Measurements from ENCODE around the gene BATF.
"Not testable (repeated sequence)": the region's sequence is repeated elsewhere in the genome, so short reads cannot be mapped to it uniquely, and the experiment has no call there.

Gene BATF, protein sequence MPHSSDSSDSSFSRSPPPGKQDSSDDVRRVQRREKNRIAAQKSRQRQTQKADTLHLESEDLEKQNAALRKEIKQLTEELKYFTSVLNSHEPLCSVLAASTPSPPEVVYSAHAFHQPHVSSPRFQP

DNA sequence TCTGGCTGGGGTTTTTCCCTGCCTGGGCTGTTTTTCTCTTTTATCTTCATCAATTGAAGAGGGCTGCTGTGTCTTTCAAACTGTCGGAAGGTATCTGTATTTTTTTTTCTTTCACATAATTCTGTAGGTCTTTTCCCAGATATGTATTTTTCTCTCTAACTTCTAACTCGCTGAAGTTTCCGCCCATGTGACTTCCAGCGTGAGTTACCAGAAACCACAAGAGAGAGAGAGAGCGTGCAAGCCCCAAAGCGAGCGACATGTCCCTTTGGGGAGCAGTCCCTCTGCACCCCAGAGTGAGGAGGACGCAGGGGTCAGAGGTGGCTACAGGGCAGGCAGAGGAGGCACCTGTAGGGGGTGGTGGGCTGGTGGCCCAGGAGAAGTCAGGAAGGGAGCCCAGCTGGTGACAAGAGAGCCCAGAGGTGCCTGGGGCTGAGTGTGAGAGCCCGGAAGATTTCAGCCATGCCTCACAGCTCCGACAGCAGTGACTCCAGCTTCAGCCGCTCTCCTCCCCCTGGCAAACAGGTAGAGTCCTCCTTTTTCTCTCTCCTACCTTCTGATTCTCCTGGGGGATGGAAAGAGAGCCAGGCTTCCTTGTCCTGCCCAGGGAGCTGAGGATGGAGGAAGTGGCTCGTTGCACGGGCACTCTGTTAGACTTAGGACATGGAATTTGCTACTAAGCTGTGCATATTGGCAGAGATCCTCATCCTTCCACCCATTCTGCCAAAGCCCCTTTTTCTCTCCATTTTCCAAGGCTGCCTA lies at the start of gene BATF:
TSS of gene BATF (plus strand) at position 246 of the 759 bp plus-strand sequence. CDS start at position 460, 214 bp downstream.
- DNase-seq: peak; percentile 86

DNA sequence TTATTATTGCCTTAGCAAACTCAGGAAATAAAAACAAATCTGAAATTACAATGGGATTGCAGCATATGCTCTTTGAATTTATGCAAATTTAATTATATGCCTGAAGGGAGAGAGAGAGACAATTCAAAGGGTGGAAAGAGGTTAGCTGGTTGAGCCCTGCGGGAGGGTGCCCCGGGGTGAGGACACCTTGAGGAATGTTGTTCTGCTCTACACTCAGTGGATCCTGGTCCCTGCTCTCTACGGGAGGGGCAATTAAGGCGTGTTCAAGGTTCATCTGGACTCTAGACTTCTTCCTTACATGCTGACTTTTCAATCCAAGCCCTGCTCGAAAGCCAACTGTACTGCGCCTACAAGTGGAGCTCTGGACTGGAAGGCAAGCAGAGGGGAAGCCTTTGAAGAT lies 48.1 kb upstream of the BATF start:
- DNase-seq: not testable (repeated sequence)

GRCh38 chr14:75476274-75476995 lies 45.8 kb upstream of the BATF start:
- DNase-seq: no peak

DNA sequence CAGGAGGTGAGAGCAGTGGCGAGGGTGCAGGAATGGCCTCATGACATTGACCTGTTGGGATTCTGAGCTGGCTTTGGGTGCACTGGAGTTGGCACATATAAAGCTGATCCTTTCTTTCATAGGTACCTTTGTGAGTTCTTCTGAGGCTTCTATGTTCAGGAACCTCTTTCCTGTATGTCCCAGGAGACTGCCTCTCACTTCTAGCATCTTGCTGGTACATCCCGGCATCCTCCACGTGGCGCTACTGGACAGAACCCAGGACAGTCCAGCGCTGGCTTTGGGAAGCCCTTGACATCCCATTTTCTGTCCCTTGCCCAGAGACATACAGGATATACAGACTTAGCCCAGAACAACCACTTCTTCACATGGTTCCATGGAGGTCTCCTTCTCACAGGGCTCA lies 44.4 kb upstream of the BATF start:
- DNase-seq: no peak

GRCh38 chr14:75479770-75480600 lies 42.3 kb upstream of the BATF start:
- DNase-seq: no peak

DNA sequence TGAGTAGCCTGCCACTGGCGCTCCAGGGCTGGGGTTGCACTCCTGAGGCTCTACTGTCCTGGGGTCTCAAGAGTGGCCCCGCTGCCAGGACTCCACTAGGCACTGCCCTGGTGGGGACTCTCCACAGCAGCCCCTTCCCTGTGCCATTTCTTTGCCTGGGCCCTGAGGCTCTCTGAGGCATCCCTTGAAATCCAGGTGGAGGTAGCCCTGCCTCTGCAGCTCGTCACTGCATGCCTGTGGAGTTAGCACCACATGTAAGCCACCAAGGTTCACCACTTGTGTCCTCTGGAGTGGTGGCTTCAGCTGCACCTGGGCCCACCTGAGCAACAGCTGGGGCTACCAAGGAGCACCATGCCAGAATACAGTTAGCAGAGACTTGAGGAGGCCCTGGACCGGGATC lies 39.9 kb upstream of the BATF start:
- peak; percentile 33 for DNase-seq

- DNase-seq: peak; percentile 33
Measured at GRCh38 chr14:75484711-75485429, 37.4 kb upstream of the BATF start.

- no peak for DNase-seq
Measured at GRCh38 chr14:75486318-75486717, 36.0 kb upstream of the BATF start.

DNA sequence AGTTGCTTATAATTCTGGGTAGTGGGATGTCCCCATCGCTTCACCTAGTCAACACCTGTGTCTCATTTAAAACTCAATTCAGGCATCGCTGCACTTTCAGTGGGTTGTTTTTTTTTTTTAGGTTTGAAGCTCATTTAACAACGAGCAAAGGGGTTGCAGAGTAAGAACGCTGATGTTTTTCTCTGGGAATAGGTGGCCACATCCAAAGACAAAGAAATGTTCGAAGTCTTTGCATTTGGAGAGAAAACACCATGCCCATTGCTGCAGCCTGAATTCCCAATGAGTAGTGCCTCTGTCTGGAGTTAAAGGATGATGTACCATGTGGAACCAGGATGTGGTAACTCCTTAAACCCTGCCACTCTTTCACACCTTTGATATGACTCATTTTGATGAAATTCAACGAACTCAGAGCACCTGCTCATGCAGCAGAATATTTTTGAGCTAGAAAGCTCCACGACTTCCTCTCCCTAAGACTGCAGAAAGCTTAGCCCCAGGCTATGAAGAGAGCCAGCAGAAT lies 35.1 kb upstream of the BATF start:
- peak; percentile 47 for DNase-seq

DNA sequence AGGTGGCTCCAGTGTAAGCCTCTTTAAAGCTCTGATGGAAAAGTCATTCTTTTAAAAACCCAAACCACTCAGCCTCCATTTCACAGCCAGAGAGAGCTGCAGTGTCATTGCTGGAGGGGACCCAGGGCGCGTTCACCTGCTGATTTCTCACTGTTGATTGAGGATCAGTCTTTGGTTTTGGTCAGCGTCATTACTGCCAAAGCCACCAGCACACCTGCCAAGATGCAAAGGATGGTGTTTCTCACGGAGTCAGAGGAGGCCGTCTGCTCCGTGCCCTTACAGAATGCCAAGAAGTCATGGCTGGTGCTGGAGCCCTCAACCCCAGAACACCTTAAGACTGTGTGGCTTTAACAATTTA lies 32.8 kb upstream of the BATF start:
- no peak for DNase-seq

GRCh38 chr14:75491376-75491978 lies 30.8 kb upstream of the BATF start:
- DNase-seq: no peak

DNA sequence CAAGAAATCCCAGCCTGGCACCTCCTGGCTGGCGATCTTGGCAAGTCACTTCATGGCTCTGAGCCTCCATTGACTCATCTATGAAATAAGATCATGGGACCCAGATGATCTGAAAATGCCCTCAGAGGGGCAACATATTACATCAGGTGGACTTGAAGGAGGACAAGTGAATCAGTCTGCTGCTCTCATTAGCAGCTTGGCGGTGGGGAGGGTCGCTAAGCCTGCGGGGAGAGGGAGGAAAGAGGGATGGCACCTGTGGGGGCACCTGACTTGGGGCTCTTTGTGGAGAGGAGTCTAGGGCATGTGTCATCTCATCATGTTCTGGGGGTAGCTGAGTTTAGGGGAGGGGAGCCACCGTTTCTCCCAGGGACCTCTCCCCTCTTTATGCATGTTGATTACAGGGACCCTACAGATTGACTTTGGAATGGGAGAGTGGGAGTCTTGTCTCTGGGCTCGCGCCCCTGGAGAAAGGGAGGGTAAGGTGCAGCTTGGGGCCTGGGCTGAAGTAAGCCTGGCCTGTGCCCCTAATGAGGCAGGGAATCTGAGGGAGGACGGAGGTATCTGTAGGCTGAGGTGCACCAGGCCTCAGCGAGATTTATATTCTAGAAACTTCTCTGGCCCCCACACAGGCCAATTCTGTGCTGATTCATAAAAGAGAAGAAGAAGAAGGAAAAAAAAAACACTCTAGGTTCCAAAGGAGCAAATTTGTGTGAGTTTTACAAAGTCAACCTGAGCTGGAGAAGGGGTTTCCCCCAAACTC lies 29.3 kb upstream of the BATF start:
- no peak for DNase-seq

GRCh38 chr14:75493592-75494087 lies 28.6 kb upstream of the BATF start:
- no peak for DNase-seq

GRCh38 chr14:75494896-75495295 lies 27.4 kb upstream of the BATF start:
- DNase-seq: no peak

DNA sequence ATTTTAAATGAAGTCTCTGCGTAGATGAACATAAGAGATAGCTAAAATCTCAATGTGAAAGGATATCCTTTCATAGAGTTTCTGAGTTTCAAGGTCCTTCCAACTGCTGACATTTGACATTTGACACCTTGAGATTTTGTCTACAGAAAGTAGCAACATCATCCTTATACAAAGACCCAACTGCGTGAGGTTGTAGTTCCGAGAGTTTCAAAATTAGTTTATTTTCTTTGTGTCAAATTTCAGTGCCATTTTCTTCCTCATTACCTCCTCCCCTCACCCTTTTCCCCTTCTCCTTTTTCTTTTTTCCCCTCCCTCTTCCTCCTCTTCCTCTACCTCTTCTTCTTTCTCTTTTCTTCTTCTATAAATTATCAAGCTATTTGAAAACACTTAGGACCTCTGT lies 26.9 kb upstream of the BATF start:
- DNase-seq: no peak

- no peak for DNase-seq
Measured at GRCh38 chr14:75495882-75496281, 26.4 kb upstream of the BATF start.

- DNase-seq: no peak
Measured at GRCh38 chr14:75496755-75497154, 25.5 kb upstream of the BATF start.

GRCh38 chr14:75497191-75497590 lies 25.1 kb upstream of the BATF start:
- peak; percentile 81 for DNase-seq

DNA sequence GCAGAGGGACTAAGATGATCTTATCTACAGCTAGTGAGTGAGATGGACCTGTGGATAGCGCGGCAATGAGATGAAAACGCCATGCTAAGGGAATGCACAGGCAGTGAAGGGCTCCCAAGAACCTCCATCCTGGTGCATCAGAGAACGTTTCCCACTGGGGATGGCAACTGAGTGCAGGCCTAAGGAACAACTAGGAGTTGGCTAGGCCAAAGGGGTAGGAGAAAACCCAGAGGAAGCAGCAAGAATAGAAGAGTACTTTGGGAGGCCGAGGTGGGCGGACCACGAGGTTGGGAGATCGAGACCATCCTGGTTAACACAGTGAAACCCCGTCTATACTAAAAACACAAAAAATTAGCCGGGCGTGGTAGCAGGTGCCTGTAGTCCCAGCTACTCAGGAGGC lies 24.6 kb upstream of the BATF start:
- peak; percentile 65 for DNase-seq

- DNase-seq: no peak
Measured at GRCh38 chr14:75499084-75499875, 23.0 kb upstream of the BATF start.
